Sigmoid colon (tissue), 4 donors: ENCODE measurements around the gene POLK.

ENCODE experiments used
- EP300 ChIP-seq, 4 donors: sonication (generic); formaldehyde crosslinking; IDR thresholded peaks; one replicate each; pipeline ENCODE4 v1.6.1; 2017; ENCODE audit warnings: antibody characterized with exemption in 4 of 4
- POLR2A ChIP-seq, 2 donors: fragments of 450-650 bp; IDR thresholded peaks; one replicate each; pipeline ENCODE4 v1.6.1; 2016; ENCODE audit warnings: antibody characterized with exemption in 2 of 2, mild to moderate bottlenecking in 2 of 2, moderate library complexity in 2 of 2
- TF ChIP-seq, protein P1 (sequence below), 4 experiments: fragments of 450-650 bp in 3 of 4; fragments of 200-600 bp in 1 of 4; IDR thresholded peaks; one replicate each; pipeline ENCODE4 v1.5.1; 2016 to 2019; ENCODE audit warnings: antibody characterized with exemption in 4 of 4, mild to moderate bottlenecking in 3 of 4, moderate library complexity in 2 of 4

DNA sequence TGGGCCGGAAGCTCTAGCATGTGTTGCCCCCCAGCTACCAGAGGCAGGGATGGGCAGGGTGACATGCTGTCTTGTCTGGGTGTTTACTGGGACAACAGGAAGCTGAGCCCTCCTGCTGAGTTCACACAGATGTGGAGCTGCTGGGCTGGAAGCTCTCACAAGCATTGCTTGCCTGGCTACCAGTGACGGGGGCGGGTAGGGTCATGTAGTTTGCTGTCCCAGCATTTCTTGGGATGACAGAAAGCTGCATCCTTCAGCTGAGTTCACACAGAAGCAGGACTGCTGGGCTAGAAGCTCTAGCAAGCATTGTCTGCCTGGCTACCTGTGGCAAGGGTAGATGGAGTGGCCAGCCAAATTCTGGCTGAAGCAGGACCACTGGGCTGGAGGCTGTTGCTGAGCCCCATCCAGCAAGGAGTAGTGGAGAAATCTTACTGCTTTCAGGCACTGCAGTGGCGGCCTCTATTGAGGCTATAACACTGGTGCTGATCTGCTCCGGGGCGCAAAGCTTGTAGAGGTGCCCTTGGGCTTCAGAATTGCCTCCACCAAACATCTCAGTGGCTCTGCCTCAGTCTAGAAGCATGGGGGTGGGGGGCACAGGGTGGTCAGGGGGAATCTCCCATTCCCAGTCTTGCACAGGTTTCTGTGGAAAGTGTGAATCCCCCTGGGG, 25.1 kb downstream of the POLK start:
- TF ChIP-seq, protein P1, sequence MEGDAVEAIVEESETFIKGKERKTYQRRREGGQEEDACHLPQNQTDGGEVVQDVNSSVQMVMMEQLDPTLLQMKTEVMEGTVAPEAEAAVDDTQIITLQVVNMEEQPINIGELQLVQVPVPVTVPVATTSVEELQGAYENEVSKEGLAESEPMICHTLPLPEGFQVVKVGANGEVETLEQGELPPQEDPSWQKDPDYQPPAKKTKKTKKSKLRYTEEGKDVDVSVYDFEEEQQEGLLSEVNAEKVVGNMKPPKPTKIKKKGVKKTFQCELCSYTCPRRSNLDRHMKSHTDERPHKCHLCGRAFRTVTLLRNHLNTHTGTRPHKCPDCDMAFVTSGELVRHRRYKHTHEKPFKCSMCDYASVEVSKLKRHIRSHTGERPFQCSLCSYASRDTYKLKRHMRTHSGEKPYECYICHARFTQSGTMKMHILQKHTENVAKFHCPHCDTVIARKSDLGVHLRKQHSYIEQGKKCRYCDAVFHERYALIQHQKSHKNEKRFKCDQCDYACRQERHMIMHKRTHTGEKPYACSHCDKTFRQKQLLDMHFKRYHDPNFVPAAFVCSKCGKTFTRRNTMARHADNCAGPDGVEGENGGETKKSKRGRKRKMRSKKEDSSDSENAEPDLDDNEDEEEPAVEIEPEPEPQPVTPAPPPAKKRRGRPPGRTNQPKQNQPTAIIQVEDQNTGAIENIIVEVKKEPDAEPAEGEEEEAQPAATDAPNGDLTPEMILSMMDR (IDR thresholded peaks at IDR 0.05): no peak
- TF ChIP-seq POLR2A (IDR thresholded peaks at IDR 0.05) (no peak), EP300 (IDR thresholded peaks at IDR 0.05) (no peak)
